Activated T-cell treated with anti-CD3 and anti-CD28 coated beads, Interleukin-2, amount 50 U/mL, for 1 hour (primary cell): ENCODE data around the gene SYT1.

Experiments used
- DNase-seq: peaks from one replicate; pipeline ENCODE4 v3.0.0-alpha.2; 2020

SYT1 gene

DNA sequence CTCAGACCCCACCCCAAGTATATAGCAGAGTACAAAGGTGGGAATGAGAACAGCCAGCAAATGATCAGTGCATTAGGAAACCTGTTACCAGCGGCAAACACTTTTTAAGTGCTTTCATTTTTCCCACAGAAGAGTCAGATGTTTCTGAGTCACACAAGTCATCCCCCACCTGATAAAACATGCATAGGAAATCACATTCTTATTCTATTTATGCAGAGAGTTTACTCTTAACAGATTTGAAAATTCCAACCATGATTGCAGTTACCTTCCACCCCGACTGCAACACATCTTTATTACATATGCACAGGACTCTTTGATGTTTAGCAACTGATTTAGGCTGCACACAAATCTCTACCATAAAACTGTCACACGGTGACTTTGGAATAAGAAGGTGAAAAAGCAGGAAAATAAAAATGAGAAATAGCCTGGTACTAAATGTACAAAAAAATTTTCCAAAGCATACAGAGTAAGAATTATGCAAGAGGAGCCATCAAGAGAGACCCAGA lies 589.8 kb downstream of the SYT1 start:
- DNase-seq: no peak

- no peak for DNase-seq
Observed at GRCh38 chr12:79455286-79455685, 590.7 kb downstream of the SYT1 start.

- DNase-seq: no peak
Observed at GRCh38 chr12:79482323-79482722, 617.7 kb downstream of the SYT1 start.

- no peak for DNase-seq
Observed at GRCh38 chr12:79482921-79483320, 618.3 kb downstream of the SYT1 start.

DNA sequence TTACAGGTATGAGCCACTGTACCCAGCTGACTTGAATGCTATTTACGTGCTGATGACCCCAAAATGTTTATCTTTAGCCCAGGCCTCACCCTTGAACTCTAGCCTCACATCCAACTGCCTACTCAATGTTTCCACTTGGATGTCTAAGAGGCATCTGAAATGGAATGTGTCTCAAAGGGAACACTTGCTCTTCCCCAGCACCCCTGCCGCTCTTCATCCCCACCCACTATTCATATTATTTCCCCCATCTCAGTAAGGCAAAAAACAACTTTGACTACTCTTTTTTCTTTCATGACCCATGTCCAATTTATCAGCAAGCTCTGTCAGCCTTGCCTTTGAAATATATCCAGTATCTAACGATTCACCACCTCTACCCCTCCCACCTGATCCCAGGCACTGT lies 621.6 kb downstream of the SYT1 start:
- DNase-seq: no peak

- DNase-seq: no peak
Observed at GRCh38 chr12:79487386-79488110, 623.0 kb downstream of the SYT1 start.
